Measurements from ENCODE around the gene LITAF. TPM values are rescaled to one million over a fixed set of nuclear protein-coding genes. Genes with fewer than 3 reads are reported as not detected.
"Not testable (repeated sequence)": the region's sequence is repeated elsewhere in the genome, so short reads cannot be mapped to it uniquely, and the experiment has no call there.

Gene LITAF
- total RNA-seq, 1 donor from 2014 or later, result 71.6 TPM

DNA sequence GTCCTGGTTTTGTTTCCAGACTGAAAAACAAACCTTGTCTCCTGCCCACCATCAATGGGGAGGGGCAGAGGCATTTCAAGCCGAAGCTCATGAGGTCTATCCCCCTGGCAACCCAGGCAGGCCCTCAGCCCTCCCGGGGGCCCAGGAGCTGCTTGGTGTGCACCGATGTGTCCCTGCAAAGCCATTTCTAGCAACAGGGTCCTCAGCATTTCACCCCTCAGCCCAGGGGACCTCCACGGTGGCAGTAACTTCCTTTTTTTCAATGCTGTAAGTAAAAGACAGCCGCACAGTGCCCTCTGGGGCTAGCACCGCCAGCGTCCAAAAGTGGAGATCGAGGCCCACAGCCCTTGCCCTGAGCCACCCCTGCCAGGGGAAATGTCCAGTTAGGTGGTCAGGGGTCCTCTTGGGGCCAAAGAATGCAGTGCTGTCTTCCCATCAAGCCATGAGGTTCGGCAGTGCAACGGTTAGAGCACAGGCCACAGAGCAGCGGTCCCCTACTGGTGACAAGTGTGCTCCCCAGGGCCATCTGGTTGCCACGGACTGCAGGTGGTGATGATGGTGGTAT lies 79.9 kb downstream of the LITAF start:
- FAIRE-seq (no peak), DNase-seq (ENCODE audit: low read depth) (no peak)
- no peaks in the 10 kb centered on the region for H3K27me3 ChIP-seq (ENCODE audit: control insufficient read depth, insufficient read depth, low read length)
- H3K36me3 ChIP-seq (ENCODE audit: control insufficient read depth, insufficient read depth, low read length), result no peaks in the 10 kb centered on the region
- no peak overlapping the region for H3K4me3 ChIP-seq (ENCODE audit: low read depth, low read length)
- TF ChIP-seq, protein P1, sequence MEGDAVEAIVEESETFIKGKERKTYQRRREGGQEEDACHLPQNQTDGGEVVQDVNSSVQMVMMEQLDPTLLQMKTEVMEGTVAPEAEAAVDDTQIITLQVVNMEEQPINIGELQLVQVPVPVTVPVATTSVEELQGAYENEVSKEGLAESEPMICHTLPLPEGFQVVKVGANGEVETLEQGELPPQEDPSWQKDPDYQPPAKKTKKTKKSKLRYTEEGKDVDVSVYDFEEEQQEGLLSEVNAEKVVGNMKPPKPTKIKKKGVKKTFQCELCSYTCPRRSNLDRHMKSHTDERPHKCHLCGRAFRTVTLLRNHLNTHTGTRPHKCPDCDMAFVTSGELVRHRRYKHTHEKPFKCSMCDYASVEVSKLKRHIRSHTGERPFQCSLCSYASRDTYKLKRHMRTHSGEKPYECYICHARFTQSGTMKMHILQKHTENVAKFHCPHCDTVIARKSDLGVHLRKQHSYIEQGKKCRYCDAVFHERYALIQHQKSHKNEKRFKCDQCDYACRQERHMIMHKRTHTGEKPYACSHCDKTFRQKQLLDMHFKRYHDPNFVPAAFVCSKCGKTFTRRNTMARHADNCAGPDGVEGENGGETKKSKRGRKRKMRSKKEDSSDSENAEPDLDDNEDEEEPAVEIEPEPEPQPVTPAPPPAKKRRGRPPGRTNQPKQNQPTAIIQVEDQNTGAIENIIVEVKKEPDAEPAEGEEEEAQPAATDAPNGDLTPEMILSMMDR (IDR thresholded peaks at IDR 0.05; ENCODE audit: insufficient read depth, low read length, severe bottlenecking), result no peak

GRCh38 chr16:11504261-11504660 lies 82.5 kb downstream of the LITAF start:
- not testable (repeated sequence) for H3K4me3 ChIP-seq (ENCODE audit: low read depth, low read length); H3K27me3 ChIP-seq (ENCODE audit: control insufficient read depth, insufficient read depth, low read length); FAIRE-seq; H3K36me3 ChIP-seq (ENCODE audit: control insufficient read depth, insufficient read depth, low read length); DNase-seq (ENCODE audit: low read depth)

DNA sequence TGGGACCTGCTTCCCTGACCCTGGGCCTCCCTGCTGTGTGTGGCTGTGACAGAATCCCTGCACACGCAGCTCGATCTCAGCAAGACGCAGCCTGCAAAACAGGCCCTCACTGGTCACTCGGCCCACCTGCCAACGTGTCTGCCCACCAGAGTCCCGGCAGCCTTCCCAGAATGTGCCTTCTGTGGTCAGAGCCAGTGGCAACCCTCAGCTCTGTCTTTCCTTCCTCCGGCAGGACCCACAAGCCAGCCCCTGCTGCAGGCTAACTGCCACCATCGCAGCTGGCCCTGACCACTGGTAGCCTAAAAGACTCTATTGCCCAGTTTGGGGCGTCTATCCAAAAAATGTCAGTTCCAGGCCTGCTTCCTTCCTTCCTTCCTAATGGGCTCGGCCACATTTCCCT lies 83.2 kb downstream of the LITAF start:
- TF ChIP-seq, protein P1 (IDR thresholded peaks at IDR 0.05; ENCODE audit: insufficient read depth, low read length, severe bottlenecking), result no peak
- Histone ChIP-seq H3K36me3 (ENCODE audit: control insufficient read depth, insufficient read depth, low read length) (no peaks in the 10 kb centered on the region), H3K4me3 (ENCODE audit: low read depth, low read length) (no peak overlapping the region), H3K27me3 (ENCODE audit: control insufficient read depth, insufficient read depth, low read length) (no peaks in the 10 kb centered on the region)
- DNase-seq (ENCODE audit: low read depth) (no peak), FAIRE-seq (no peak)

DNA sequence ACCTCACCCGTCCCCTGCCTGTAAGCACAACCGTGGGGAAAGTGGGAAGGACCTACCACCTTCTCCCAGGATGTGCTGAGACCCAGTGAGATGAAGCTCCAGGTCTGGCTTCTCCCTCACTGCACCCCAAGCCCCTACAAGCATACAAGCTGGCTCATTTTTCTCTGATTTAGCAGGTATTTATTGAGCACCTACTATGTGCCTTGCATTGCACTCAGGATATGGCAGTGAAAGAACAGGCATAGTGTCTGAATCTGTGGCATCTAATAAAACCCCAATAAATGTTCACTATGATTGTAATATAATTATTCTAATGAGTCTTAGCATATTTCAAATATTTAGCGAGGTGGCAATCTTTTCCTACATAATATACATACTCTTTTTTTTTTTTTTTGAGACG lies 84.5 kb downstream of the LITAF start:
- H3K36me3 ChIP-seq (ENCODE audit: control insufficient read depth, insufficient read depth, low read length), result no peaks in the 10 kb centered on the region
- no peaks in the 10 kb centered on the region for H3K27me3 ChIP-seq (ENCODE audit: control insufficient read depth, insufficient read depth, low read length)
- no peak for FAIRE-seq
- no peak for DNase-seq (ENCODE audit: low read depth)
- H3K4me3 ChIP-seq (ENCODE audit: low read depth, low read length), result no peak overlapping the region
- TF ChIP-seq, protein P1 (IDR thresholded peaks at IDR 0.05; ENCODE audit: insufficient read depth, low read length, severe bottlenecking), result no peak

- TF ChIP-seq, protein P1 (IDR thresholded peaks at IDR 0.05; ENCODE audit: insufficient read depth, low read length, severe bottlenecking), result no peak
- no peak for FAIRE-seq
Observed at GRCh38 chr16:11501632-11502031, 85.1 kb downstream of the LITAF start.

GRCh38 chr16:11500700-11501346 lies 85.9 kb downstream of the LITAF start:
- TF ChIP-seq, protein P1 (IDR thresholded peaks at IDR 0.05; ENCODE audit: insufficient read depth, low read length, severe bottlenecking), result no peak
- H3K27me3 ChIP-seq (ENCODE audit: control insufficient read depth, insufficient read depth, low read length), result no peaks in the 10 kb centered on the region
- no peak for DNase-seq (ENCODE audit: low read depth)
- H3K36me3 ChIP-seq (ENCODE audit: control insufficient read depth, insufficient read depth, low read length), result no peaks in the 10 kb centered on the region
- no peak for FAIRE-seq
- no peak overlapping the region for H3K4me3 ChIP-seq (ENCODE audit: low read depth, low read length)

More at GRCh38 chr16:11501632-11502031, 85.1 kb downstream of the LITAF start:
- Histone ChIP-seq H3K27me3 (ENCODE audit: control insufficient read depth, insufficient read depth, low read length) (no peaks in the 10 kb centered on the region), H3K4me3 (ENCODE audit: low read depth, low read length) (no peak overlapping the region), H3K36me3 (ENCODE audit: control insufficient read depth, insufficient read depth, low read length) (no peaks in the 10 kb centered on the region)
- DNase-seq (ENCODE audit: low read depth), result no peak

Data from bronchial epithelial cell (primary cell).